Measurements from ENCODE around the gene OR5D18. TPM values are rescaled to one million over a fixed set of nuclear protein-coding genes. Genes with fewer than 3 reads are reported as not detected.

Gene OR5D18
- total and polyA plus RNA-seq, 12 donors = not detected

DNA sequence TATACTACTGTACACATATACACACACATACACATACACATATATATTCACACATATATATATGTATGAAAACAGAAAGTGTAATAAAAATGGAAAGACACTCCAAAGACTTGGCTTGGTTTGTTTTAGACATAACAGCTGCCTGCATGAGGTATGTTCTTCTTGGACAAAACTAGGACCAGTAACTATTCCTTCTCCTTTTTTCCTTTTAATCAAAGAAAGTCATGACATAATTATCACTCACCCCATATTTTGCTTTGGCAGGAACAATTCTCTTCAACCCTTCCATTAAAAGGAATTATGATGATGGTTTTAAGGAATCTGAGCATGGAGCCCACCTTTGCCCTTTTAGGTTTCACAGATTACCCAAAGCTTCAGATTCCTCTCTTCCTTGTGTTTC, 24.2 kb upstream of the OR5D18 start, which contains the start of gene OR5D14:
Gene OR5D14, plus strand, starts transcription at position 301 of the 400 bp plus-strand sequence. Its CDS starts 0 bp downstream, at position 301.
- Histone ChIP-seq H3K36me3 (no peaks in the 10 kb centered on the region), H3K27ac (no peak within 1 kb of the TSS), H3K27me3 (no peaks in the 10 kb centered on the region), H3K9me3 (peaks cover 0 to 12% (median 0%) of the 10 kb centered on the region in 11 donors), H3K4me1 (no peaks in the 10 kb centered on the region), H3K4me3 (no peak within 1 kb of the TSS)
- ATAC-seq (no peak), DNase-seq (no peak)
- intact Hi-C loops (cut with DNase I) = no loop called here
- TF ChIP-seq, protein P1, sequence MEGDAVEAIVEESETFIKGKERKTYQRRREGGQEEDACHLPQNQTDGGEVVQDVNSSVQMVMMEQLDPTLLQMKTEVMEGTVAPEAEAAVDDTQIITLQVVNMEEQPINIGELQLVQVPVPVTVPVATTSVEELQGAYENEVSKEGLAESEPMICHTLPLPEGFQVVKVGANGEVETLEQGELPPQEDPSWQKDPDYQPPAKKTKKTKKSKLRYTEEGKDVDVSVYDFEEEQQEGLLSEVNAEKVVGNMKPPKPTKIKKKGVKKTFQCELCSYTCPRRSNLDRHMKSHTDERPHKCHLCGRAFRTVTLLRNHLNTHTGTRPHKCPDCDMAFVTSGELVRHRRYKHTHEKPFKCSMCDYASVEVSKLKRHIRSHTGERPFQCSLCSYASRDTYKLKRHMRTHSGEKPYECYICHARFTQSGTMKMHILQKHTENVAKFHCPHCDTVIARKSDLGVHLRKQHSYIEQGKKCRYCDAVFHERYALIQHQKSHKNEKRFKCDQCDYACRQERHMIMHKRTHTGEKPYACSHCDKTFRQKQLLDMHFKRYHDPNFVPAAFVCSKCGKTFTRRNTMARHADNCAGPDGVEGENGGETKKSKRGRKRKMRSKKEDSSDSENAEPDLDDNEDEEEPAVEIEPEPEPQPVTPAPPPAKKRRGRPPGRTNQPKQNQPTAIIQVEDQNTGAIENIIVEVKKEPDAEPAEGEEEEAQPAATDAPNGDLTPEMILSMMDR (IDR thresholded peaks at IDR 0.05) = no peak

DNA sequence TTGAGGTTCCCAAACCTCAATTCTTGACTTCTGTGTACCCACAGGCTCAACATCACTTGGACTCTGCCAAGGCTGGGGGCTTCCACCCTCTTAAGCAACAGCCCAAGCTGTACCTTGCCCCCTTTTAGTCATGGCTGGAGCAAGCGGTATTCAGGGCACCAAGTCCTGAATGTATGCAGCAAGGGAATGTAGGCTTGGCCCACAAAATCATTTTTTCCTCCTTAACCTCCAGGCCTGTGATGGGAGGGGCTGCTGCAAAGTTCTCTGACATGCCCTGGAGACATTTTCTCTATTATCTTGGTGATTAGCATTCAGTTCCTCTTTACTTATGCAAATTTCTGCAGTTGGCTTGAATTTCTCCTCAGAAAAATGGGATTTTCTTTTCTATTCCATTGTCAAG, 13.2 kb upstream of the OR5D18 start:
- TF ChIP-seq, protein P1 (IDR thresholded peaks at IDR 0.05) = no peak
- no peak overlapping the region for H3K4me3 ChIP-seq
- intact Hi-C loops (cut with DNase I) = no loop called here
- no peaks in the 10 kb centered on the region for H3K27me3 ChIP-seq
- ATAC-seq (no peak), DNase-seq (no peak)
- H3K4me1 ChIP-seq = no peaks in the 10 kb centered on the region
- peaks cover 0 to 55% (median 7%) of the 10 kb centered on the region in 11 donors for H3K9me3 ChIP-seq
- H3K36me3 ChIP-seq = no peaks in the 10 kb centered on the region
- 82% methylated on average over 1 of the region's 1 CpG for WGBS, 2 donors
- H3K27ac ChIP-seq = no peak overlapping the region

DNA sequence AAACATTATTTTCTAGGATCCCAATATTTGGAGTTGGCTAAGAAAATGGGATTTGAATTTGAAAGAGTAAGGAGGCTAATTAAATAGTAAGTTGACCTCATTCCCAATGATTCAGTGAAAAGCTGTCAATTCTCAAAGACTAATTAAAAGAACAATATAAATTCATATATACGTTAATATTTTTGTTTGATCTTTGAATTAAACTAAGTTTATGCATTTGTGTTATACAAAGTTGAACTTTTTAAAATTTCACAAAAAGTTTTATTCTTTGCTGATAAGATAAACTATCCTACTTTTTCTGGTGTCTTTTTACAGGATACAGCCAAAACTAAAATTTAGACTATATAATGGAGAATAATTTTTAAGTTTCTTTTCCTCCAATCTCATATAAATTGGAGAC, 8.4 kb upstream of the OR5D18 start, which contains the start of gene OR5L1:
Gene OR5L1, plus strand, starts transcription at position 301 of the 400 bp plus-strand sequence. CDS start 100 bp downstream, outside the sequence.
- Histone ChIP-seq H3K9me3 (peaks cover 0 to 30% (median 6%) of the 10 kb centered on the region in 11 donors), H3K27me3 (no peaks in the 10 kb centered on the region), H3K4me3 (no peak within 1 kb of the TSS), H3K36me3 (no peaks in the 10 kb centered on the region), H3K27ac (no peak within 1 kb of the TSS), H3K4me1 (no peaks in the 10 kb centered on the region)
- 81% methylated on average over 1 of the region's 1 CpG for WGBS, 2 donors
- no peak for ATAC-seq
- TF ChIP-seq, protein P1 (IDR thresholded peaks at IDR 0.05) = no peak
- no peak for DNase-seq
- intact Hi-C loops (cut with DNase I) = no loop called here

DNA sequence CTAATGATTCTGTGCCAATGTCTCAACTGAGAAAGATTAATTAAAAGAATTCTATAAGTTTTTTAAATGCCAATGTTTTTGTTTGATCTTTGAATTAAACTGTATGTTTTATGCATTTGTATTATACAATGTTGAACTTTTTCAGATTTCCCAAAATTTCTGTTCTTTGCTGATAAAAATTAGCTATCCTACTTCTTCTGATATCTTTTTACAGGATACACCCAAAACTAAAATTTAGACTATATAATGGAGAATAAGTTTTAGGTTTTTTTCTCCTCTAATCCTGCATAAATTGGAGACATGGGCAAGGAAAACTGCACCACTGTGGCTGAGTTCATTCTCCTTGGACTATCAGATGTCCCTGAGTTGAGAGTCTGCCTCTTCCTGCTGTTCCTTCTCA, 7.5 kb downstream of the OR5D18 start, which contains the start of gene OR5L2:
Gene OR5L2, plus strand, starts transcription at position 301 of the 400 bp plus-strand sequence. Its CDS starts 0 bp downstream, at position 301.
- Histone ChIP-seq H3K9me3 (peaks cover 0 to 10% (median 0%) of the 10 kb centered on the region in 11 donors), H3K36me3 (no peaks in the 10 kb centered on the region), H3K4me1 (no peaks in the 10 kb centered on the region), H3K27me3 (no peaks in the 10 kb centered on the region), H3K27ac (no peak within 1 kb of the TSS), H3K4me3 (no peak within 1 kb of the TSS)
- TF ChIP-seq, protein P1 (IDR thresholded peaks at IDR 0.05) = no peak
- intact Hi-C loops (cut with DNase I) = no loop called here
- ATAC-seq (no peak), DNase-seq (no peak)
